Measurements from ENCODE around the gene MRPL33. TPM values are rescaled to one million over a fixed set of nuclear protein-coding genes. Genes with fewer than 3 reads are reported as not detected.

The MRPL33 gene
- total and polyA plus RNA-seq, 2 of the 13 experiments (the other 11 are each of a cell fraction or from before 2014, with no cell fraction given) = 69.7 to 218 TPM

GRCh38 chr2:27798486-27798885 lies 27.0 kb downstream of the MRPL33 start (continued):
- TF ChIP-seq KIAA2018 (CRISPR knock-in tag; IDR thresholded peaks at IDR 0.05; ENCODE audit: borderline replicate concordance) (no peak), ZNF720 (CRISPR knock-in tag; IDR thresholded peaks at IDR 0.05) (no peak), ZNF207 (IDR thresholded peaks at IDR 0.05; ENCODE audit: borderline replicate concordance) (no peak), HOXD1 (CRISPR knock-in tag; IDR thresholded peaks at IDR 0.05) (no peak)
